Measurements from ENCODE around the gene SSX7.
"Not testable (repeated sequence)": the region's sequence is repeated elsewhere in the genome, so short reads cannot be mapped to it uniquely, and the experiment has no call there.

DNA sequence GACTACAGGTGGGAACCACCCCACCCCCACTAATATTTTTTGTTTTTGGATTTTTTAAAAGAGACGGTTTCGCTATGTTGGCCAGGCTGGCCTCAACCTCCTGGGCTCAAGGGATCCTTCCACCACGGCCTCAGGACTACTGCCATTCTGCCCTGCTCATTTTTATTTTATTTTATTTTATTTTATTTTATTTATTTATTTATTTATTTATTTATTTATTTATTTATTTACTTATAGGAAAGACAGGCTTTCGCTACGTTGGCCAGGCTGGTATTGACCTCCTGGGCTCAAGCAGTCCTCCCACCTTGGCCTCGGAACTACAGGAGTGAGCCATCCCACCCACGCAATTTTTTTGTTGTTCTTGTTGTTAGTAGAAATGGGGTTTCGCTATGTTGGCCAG is 775 bp upstream of the SSX7 start:
- TF ChIP-seq POLR2A (IDR thresholded peaks at IDR 0.05) = not testable (repeated sequence)
- TF ChIP-seq, protein P1, sequence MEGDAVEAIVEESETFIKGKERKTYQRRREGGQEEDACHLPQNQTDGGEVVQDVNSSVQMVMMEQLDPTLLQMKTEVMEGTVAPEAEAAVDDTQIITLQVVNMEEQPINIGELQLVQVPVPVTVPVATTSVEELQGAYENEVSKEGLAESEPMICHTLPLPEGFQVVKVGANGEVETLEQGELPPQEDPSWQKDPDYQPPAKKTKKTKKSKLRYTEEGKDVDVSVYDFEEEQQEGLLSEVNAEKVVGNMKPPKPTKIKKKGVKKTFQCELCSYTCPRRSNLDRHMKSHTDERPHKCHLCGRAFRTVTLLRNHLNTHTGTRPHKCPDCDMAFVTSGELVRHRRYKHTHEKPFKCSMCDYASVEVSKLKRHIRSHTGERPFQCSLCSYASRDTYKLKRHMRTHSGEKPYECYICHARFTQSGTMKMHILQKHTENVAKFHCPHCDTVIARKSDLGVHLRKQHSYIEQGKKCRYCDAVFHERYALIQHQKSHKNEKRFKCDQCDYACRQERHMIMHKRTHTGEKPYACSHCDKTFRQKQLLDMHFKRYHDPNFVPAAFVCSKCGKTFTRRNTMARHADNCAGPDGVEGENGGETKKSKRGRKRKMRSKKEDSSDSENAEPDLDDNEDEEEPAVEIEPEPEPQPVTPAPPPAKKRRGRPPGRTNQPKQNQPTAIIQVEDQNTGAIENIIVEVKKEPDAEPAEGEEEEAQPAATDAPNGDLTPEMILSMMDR (IDR thresholded peaks at IDR 0.05) = not testable (repeated sequence)

All from tibial nerve (tissue), 3 donors.